GM23248 (cell line): ENCODE measurements around the gene APOD.

ENCODE experiments used
- EZH2 ChIP-seq: fragments of 200-600 bp; sonication (generic); IDR thresholded peaks from 2 replicates; pipeline ENCODE4 v1.6.1; 2018; ENCODE audit warnings: antibody characterized with exemption, mild to moderate bottlenecking; ENCODE audit not compliant: insufficient read depth, poor library complexity, severe bottlenecking
- EZH2phosphoT487 ChIP-seq: fragments of 200-600 bp; sonication (generic); IDR thresholded peaks from 2 replicates; pipeline ENCODE4 v1.6.1; 2018; ENCODE audit warnings: antibody characterized with exemption, moderate library complexity, mild to moderate bottlenecking, low read depth; ENCODE audit not compliant: insufficient read depth

DNA sequence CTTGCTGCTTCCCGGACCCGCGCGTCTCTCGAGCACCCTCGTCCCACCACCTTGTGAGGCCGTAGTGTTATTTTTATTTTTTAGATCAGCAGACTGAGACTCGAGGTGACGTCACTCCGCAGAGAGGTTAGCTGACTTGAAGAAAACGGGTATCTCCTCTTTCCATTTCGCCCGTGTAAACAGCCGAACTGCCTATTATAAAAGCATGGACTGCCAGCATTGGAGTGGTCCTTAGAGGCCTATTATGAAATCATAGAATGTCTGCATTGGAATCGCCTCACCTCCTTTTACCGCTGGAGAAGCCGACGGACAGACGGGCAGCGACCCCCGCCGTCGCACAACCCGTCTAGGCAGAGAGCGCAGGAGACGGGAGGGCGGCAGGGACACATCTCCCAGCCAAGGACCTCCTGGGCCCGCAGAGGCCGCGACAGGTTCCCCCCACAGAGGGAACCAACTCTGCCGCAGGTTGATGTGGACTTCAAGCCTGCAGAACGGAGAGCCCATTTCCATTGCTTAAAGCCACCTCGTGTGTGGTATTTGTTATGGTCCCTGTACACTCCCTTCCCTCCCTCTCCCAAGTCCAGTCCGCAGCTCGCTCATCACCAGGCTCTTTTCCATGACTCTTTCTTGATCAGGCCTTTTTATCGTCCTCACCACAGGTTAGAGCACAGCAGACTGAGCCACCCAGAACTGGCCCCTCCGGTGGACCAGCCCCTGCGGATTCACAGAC lies 40.1 kb downstream of the APOD start:
- TF ChIP-seq EZH2, result no peak
- no peak for TF ChIP-seq EZH2phosphoT487
